K562 (cell line): ENCODE results near the gene METAP1D. TPM values are rescaled to one million over a fixed set of nuclear protein-coding genes. Genes with fewer than 3 reads are reported as not detected.

ENCODE experiments used
- ATF1 ChIP-seq, 2 experiments: fragments of 450-650 bp in 1 of 2; IDR thresholded peaks; 2 replicates each; pipeline ENCODE4 v1.6.1; 2016; ENCODE audit warnings: missing compliant biosample characterization in 1 of 2, missing genetic modification characterization in 1 of 2
- CBX2 ChIP-seq: fragments of 200-600 bp; sonication (generic); IDR thresholded peaks from one replicate; pipeline ENCODE4 v1.6.1; 2012; ENCODE audit warnings: mild to moderate bottlenecking, low read length, inconsistent platforms; ENCODE audit not compliant: insufficient read depth, poor library complexity, severe bottlenecking
- KDM1A ChIP-seq, 2 experiments: fragments of 450-650 bp; IDR thresholded peaks; 2 replicates each; pipeline ENCODE4 v1.6.1; 2016; ENCODE audit warnings: mild to moderate bottlenecking in 2 of 2
- SIN3A ChIP-seq, 2 experiments: fragments of 150-350 bp in 1 of 2; IDR thresholded peaks; 2 replicates each; pipeline ENCODE4 v1.6.1; 2011 to 2016; ENCODE audit warnings: borderline replicate concordance in 2 of 2, low read depth in 2 of 2, low read length in 2 of 2, mild to moderate bottlenecking in 2 of 2, moderate library complexity in 2 of 2; ENCODE audit not compliant: control insufficient read depth in 1 of 2
- STAT5A ChIP-seq: IDR thresholded peaks from 2 replicates; pipeline ENCODE4 v1.6.1; 2012; ENCODE audit warnings: low read length, inconsistent platforms, borderline replicate concordance
- ZBTB11 ChIP-seq, 3 experiments: fragments of 200-800 bp in 1 of 3; fragments of 250-450 bp in 1 of 3; fragments of 450-650 bp in 1 of 3; sonication (Bioruptor Pico) in 1 of 3; sonication (Bioruptor generic) in 1 of 3; formaldehyde crosslinking in 1 of 3; IDR thresholded peaks; 2 replicates each; pipeline versions ENCODE4 v1.6.1 to v1.8.0; 2016 to 2022; ENCODE audit warnings: mild to moderate bottlenecking in 2 of 3, missing genetic modification characterization in 2 of 3, missing compliant biosample characterization in 1 of 3, moderate library complexity in 1 of 3
- ZBTB5 ChIP-seq: fragments of 450-650 bp; IDR thresholded peaks from 2 replicates; pipeline ENCODE4 v1.6.1; 2017; ENCODE audit warnings: antibody characterized with exemption
- ZBTB9 ChIP-seq: fragments of 450-650 bp; formaldehyde crosslinking; IDR thresholded peaks from 2 replicates; pipeline ENCODE4 v1.4.0; 2020; ENCODE audit warnings: mild to moderate bottlenecking, moderate library complexity
- ZNF239 ChIP-seq: fragments of 250-450 bp; sonication (Bioruptor Pico); IDR thresholded peaks from 2 replicates; pipeline ENCODE4 v1.4.0; 2020; ENCODE audit warnings: mild to moderate bottlenecking
- ZNF253 ChIP-seq: fragments of 250-450 bp; sonication (Bioruptor Pico); conservative IDR thresholded peaks from 2 replicates; pipeline ENCODE4 v1.6.1; 2021; ENCODE audit warnings: mild to moderate bottlenecking
- ZNF57 ChIP-seq: fragments of 450-650 bp; formaldehyde crosslinking; IDR thresholded peaks from 2 replicates; pipeline ENCODE4 v1.4.0; 2020; ENCODE audit warnings: mild to moderate bottlenecking, moderate library complexity
- ZNF717 ChIP-seq: fragments of 250-450 bp; sonication (Bioruptor Pico); IDR thresholded peaks from 2 replicates; pipeline ENCODE4 v1.5.0; 2021
- polyA plus RNA-seq, 8 experiments: library from polyadenylated mRNA; depleted of rRNA in 4 of 8; stranded (reverse) in 5 of 8; unstranded in 3 of 8; fragments of >200 nt; fragmentation: Nextera tagmentation in 2 of 8; fragmentation: Illumina TruSeq in 1 of 8; extraction: Ambion mirVana in 2 of 8; extraction: Trizol in 1 of 8; gene quantifications; 2 replicates each; pipeline versions ENCODE4 v1.2.1 to v1.2.3, GENCODE V29; 2011 to 2014; ENCODE audit warnings: inconsistent platforms in 1 of 8, missing spikeins in 1 of 8
- total RNA-seq, 7 experiments: library from RNA; depleted of rRNA in 6 of 7; stranded (reverse); fragments of >200 nt in 6 of 7; fragmentation: Illumina TruSeq in 2 of 7; extraction: Trizol in 2 of 7; gene quantifications; 2 replicates each; pipeline versions ENCODE4 v1.2.1 to v1.2.3, GENCODE V29; 2011 to 2021; ENCODE audit warnings: low replicate concordance in 1 of 7
- TF ChIP-seq, protein P1 (sequence below), 2 experiments: fragments of 200-800 bp in 1 of 2; sonication (Bioruptor generic) in 1 of 2; sonication (generic) in 1 of 2; formaldehyde crosslinking in 1 of 2; IDR thresholded peaks in 1 of 2; conservative IDR thresholded peaks in 1 of 2; 2 replicates each; pipeline versions ENCODE4 v1.5.0 to v1.6.1; 2016 to 2020; ENCODE audit warnings: missing compliant biosample characterization in 1 of 2, missing genetic modification characterization in 1 of 2, missing genetic modification reagents in 1 of 2
- TF ChIP-seq, protein P2 (sequence below): sonication (generic); formaldehyde crosslinking; IDR thresholded peaks from 2 replicates; pipeline ENCODE4 v1.4.0; 2020; ENCODE audit warnings: mild to moderate bottlenecking, missing genetic modification reagents

The METAP1D gene
- total and polyA plus RNA-seq, 9 of the 15 experiments (the other 6 are each of a cell fraction or from before 2014, with no cell fraction given) = 8.0 to 23.4 (median 15.7) TPM

DNA sequence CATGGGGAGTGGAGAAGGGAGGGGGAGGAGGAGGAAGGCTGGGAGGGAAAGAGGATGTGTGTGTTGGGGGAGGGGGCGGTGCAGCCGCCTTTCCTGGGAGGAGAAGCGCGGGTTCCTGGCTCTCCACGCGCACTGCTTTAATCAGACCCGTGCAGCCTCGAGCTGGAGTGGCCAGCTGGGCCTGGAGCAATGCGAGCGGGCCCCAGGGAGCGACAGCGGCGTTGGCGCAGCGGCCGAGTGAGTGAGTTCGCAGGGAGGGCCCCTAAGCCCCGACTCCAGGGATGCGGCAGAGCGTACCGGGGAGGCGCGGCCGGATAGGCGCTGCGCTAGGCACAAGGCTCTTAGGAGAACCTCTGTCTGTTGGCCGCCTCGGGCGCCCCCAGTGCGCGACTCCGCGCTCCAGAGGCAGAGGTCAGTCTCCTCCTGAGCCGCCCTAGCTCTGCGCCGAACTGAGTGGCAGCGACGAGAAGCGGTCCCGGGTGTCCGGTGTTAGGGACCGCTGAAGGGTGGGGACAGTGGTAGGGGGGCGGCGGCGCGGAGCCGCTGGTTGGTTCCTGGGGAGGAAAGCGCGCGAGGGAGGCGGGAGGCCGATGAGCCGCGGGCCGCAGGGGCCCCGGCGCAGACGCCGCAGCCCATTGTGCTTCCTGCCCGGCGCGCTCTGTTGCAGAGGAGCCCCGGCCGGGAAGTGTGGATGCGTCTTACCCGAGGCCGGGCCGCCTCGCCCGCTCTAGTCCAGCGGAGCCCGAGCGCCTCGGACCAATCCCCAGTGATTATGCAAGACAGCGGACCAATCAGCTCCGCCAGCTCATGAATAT is 85.1 kb downstream of the METAP1D start (continued):
- TF ChIP-seq ATF1 (CRISPR knock-in tag; IDR thresholded peaks at IDR 0.05) = no peak
- TF ChIP-seq ATF1 (tag; IDR thresholded peaks at IDR 0.05) = peak; percentile 68; the same call in 1 of the 2 replicates
- TF ChIP-seq, protein P1, sequence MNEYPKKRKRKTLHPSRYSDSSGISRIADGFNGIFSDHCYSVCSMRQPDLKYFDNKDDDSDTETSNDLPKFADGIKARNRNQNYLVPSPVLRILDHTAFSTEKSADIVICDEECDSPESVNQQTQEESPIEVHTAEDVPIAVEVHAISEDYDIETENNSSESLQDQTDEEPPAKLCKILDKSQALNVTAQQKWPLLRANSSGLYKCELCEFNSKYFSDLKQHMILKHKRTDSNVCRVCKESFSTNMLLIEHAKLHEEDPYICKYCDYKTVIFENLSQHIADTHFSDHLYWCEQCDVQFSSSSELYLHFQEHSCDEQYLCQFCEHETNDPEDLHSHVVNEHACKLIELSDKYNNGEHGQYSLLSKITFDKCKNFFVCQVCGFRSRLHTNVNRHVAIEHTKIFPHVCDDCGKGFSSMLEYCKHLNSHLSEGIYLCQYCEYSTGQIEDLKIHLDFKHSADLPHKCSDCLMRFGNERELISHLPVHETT (CRISPR knock-in tag; conservative IDR thresholded peaks at IDR 0.05 in 1 of 2, IDR thresholded peaks at IDR 0.05 in 1 of 2) = no peak
- TF ChIP-seq, protein P2, sequence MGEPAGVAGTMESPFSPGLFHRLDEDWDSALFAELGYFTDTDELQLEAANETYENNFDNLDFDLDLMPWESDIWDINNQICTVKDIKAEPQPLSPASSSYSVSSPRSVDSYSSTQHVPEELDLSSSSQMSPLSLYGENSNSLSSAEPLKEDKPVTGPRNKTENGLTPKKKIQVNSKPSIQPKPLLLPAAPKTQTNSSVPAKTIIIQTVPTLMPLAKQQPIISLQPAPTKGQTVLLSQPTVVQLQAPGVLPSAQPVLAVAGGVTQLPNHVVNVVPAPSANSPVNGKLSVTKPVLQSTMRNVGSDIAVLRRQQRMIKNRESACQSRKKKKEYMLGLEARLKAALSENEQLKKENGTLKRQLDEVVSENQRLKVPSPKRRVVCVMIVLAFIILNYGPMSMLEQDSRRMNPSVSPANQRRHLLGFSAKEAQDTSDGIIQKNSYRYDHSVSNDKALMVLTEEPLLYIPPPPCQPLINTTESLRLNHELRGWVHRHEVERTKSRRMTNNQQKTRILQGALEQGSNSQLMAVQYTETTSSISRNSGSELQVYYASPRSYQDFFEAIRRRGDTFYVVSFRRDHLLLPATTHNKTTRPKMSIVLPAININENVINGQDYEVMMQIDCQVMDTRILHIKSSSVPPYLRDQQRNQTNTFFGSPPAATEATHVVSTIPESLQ (CRISPR knock-in tag) = peak; percentile 69; the same call in 1 of the 2 replicates
- TF ChIP-seq ZNF239 (CRISPR knock-in tag) = no peak
- TF ChIP-seq STAT5A = no peak
- TF ChIP-seq ZBTB11 (CRISPR knock-in tag; IDR thresholded peaks at IDR 0.05) = peak in 1 of 3 experiments; percentile 59; a peak in 1 of 6 replicates
- TF ChIP-seq CBX2 = no peak
- TF ChIP-seq KDM1A (IDR thresholded peaks at IDR 0.05) = peak; percentile 26 to 88; a peak in 3 of 4 replicates
- no peak for TF ChIP-seq ZBTB9 (CRISPR knock-in tag)
- 0 out of 2 replicates have a peak, but pooled peaks have one; percentile 15 for TF ChIP-seq ZNF717 (CRISPR knock-in tag)
- no peak for TF ChIP-seq ZBTB5
- no peak for TF ChIP-seq ZNF253
- TF ChIP-seq ZNF57 = no peak
- peak; percentile 43 to 54; a peak in 1 of 4 replicates for TF ChIP-seq SIN3A (IDR thresholded peaks at IDR 0.05; ENCODE audit: borderline replicate concordance in 2 of 2, control insufficient read depth in 1 of 2, low read depth in 2 of 2, low read length in 2 of 2)
